ENCODE measurements around the gene GET4.

DNA sequence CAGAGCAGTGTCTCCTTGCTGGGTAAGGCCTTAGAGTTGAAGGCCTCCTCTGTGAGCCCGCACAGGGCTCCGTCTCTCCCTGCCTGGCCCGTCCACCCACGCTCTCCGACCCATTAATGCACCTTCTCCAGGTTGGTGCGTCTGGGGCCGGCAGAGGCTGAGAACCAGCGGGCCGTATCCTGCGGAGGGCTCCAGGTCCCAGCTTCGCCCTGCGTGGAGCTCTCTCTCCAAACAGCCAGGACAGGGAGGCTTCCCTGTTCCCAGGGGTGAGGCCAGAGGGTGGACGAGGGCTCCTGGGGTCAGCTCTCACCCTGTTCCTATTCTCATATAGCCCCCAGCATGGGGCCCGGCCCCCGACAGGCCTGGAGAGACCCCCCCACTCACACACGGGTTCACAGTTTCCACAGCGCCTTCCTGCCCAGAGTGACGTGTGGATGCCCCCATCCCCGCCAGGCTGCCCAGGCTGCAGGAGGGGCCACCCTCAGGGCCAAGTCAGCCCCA is 34.6 kb downstream of the GET4 start:
- TF ChIP-seq CTBP1 (IDR thresholded peaks at IDR 0.05; ENCODE audit: borderline replicate concordance) (no peak), SP1 (IDR thresholded peaks at IDR 0.05) (no peak), ARNT (IDR thresholded peaks at IDR 0.05) (no peak), TARDBP (IDR thresholded peaks at IDR 0.05) (no peak)

Data from HEK293T (cell line).